ENCODE results near the gene MAG.
"Not testable (repeated sequence)": the region's sequence is repeated elsewhere in the genome, so short reads cannot be mapped to it uniquely, and the experiment has no call there.

The MAG gene

DNA sequence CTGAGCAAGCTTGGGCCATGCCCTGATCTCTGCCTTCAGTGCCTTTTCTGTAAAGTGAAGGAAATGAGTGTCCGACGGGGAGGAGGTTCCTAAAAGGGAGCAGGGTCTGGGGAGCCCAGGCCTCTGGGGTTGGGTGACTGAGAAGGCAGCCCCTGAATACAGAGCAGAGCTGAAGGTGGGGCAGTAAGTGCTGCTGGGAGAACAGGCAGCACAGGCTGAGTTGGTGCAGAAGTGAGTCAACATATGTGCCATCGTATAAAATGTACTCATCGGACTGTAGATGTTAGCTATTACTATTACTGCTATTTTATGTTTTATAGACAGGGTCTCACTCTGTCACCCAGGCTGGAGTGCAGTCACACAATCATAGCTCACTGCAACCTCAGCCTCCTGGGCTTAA lies 10.7 kb upstream of the MAG start:
- DNase-seq (ENCODE audit: low read depth in 2 of 2), result no peak

DNA sequence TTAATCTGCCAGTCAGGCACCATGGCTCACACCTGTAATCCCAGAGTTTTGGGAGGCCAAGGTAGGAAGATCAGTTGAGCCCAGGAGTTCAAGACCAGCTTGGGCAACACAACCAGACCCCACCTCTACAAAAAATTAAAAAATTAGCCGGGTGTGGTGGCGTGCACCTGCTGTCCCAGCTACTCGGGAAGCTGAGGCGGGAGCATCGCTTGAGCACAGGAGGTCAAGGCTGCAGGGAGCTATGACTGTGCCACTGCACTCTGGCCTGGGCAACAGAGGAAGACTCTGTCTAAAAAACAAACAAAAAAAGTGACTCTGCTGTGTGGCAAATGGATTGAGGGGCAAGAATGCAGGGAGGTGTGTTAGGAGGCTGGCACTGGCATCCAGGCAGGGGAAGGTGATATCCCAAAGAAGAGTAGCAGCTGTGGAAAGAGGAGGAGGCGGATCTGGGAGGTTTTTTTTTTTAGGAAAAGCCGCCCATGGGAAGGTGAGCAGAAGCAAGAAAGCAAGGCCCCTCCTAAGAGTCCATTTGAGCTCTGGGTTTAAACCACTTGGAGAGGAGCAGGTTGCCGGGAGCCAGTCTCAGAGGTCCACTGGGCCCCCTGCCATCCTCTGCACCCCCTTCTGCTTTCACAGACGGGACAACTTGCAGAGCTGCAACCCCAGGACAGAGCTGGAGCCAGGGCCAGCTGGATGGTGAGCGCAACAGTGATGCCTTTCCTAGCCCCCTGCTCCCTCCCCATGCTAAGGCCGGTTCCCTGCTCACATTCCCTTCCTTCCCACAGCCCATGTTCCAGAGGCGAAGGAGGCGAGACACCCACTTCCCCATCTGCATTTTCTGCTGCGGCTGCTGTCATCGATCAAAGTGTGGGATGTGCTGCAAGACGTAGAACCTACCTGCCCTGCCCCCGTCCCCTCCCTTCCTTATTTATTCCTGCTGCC lies 7.5 kb upstream of the MAG start:
- no peak for DNase-seq (ENCODE audit: low read depth in 2 of 2)

DNA sequence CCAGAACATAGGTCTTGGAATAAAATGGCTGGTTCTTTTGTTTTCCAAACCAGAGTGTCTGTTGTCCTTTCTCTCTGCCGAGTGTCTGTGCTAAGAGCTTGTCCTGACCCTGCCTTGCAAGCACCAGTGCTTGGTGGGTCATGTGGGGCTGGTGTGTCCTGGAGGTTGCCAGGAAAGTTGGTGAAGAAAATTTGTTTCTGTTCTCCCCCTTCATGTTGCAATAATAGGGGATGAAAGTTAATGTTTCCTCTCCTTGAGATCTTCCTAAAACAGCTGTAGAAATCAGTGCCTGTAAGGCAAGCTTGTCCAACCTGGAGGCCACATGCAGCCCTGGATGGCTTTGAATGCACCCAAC lies 6.9 kb upstream of the MAG start:
- no peak for DNase-seq (ENCODE audit: low read depth in 2 of 2)

DNA sequence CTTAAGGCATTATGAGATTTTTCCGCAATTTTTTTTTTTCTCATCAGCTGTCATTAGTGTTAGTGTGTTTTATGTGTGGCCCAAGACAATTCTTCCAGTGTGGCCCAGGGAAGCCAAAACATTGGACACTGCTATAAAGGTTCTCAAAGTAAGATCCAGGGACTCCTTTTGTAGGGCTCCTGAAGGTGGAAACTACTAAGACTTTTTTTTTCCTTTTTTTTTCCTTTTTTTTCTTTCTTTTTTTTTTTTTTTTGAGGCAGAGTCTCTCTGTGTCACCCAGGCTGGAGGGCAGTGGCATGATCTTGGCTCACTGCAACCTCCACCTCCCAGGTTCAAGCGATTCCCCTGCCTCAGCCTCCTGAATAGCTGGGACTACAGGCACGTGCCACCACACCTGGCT lies 6.5 kb upstream of the MAG start:
- not testable (repeated sequence) for DNase-seq (ENCODE audit: low read depth in 2 of 2)

DNA sequence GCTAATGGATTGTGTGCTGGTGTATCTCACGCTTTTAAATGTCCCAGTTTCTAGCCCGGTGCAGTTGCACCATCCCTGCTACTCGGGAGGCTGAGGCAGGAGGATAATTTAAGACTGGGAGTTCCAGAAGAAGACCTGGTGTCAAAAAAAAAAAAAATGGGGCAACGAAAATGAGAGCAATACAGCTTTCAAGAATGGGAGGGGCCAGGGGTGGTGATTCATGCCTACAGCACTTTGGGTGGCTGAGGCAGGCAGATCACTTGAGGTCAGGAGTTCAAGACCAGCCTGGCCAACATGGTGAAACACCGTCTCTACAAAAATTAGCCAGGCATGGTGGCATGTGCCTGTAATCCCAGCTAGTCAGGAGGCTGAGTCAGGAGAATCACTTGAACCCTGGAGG lies 5.9 kb upstream of the MAG start:
- DNase-seq (ENCODE audit: low read depth in 2 of 2), result not testable (repeated sequence)

DNA sequence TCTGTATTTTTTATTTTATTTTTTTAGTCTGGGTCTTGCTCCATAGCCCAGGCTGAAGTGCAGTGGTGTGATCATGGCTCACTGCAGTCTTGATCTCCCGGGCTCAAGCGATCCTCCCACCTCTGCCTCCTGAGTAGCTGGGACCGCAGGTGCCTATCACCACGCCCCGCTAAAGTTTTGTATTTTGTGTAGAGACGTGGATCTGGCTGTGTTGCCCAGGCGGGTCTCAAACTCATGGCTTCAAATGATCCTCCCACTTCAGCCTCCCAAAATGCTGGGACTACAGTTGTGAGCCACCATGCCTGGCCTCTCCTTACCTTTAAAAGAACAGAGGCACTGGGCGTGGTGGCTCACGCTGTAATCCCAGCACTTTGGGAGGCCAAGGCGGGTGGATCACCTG lies 4.2 kb upstream of the MAG start:
- DNase-seq (ENCODE audit: low read depth in 2 of 2), result no peak

DNA sequence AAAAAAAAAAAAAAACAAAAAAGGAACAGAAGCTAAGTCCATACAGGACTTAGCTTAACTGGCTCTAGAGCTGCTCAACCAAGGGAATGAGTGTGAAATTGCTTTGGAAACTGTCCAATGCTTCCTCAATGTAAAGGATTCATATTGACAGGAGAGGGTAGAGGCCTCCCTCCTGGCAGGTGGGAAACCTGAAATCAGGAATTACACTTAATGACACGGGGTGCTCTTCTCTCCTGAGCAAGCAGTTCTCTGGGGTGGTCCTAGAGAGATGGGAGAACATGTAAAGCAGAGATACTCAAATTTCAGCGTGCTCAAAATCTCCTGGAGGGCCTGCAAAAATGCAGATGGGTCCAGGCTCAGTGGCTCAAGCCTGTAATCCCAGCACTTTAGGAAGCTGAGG lies 3.6 kb upstream of the MAG start:
- no peak for DNase-seq (ENCODE audit: low read depth in 2 of 2)

DNA sequence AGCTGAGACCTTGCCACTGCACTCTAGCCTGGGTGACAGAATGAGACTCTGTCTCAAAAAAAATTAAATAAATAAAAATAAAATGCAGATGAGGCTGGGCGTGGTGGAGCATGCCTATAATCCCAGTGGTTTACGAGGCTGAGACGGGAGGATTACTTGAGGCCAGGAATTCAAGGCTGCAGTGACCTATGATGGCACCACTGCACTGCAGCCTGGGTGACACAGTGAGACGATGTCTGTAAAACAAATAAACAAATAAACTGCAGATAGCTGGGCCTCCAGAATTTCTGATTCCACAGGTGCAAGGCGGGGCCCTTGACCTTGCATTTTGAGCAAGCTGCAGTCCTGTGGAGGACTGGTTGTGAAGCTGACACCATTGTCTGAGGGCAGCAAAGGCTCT lies 3.1 kb upstream of the MAG start:
- no peak for DNase-seq (ENCODE audit: low read depth in 2 of 2)

DNA sequence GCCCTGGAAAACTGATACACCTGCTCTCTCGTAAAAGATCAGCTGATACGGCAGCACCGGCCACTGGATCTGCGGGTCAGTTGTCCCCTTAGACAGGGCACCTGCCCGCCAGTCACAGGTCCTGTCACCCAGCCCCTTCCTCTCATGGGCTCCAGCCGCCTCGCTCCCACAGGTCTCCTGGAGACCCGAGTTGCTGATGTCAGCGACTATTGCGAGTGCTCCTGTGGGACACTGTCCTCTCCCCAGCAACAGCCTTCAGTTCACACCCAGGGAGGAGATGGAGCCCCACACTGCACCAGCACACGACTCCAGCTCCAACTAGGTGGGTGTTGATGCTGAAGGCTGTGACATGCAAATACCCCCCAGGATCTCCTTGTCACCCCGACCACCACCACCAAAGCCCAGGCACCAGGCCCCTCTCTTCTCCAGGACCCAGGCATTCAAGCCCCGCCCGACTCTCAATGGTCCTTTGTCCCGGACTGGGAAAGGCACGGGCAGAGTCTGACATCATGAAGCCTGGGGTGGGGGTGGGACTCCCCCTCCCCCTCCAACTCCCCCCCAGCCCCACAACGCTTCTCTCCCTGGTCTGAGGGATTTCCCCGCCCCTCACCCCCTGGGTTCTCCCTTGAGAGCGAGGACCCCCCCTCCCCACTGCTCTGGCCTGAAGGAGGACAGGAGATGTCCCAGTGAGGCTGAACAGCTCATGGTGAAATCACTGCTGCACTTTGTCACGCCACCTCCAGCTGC lies 1.4 kb upstream of the MAG start:
- DNase-seq (ENCODE audit: low read depth in 2 of 2), result no peak

DNA sequence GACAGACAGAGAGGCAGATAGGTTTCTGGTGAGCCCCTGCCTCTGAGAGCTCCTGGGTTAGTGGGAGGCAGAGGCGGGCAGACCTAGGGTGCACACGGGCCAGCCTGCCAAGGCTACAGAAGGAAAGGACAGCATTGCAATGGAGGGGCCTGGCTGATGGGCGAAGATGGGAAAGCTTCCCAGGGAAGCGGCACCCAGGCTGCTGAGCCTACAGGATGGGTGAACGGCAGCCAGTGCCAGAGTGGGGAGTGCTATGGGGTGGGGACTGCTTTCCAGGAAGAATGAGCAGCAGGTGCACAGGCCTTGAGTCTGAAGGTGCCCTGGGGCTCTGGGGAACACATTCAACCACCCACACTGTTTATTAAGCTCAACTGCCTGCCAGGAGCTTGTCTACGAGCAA lies 702 bp upstream of the MAG start:
- no peak for DNase-seq (ENCODE audit: low read depth in 2 of 2)

DNA sequence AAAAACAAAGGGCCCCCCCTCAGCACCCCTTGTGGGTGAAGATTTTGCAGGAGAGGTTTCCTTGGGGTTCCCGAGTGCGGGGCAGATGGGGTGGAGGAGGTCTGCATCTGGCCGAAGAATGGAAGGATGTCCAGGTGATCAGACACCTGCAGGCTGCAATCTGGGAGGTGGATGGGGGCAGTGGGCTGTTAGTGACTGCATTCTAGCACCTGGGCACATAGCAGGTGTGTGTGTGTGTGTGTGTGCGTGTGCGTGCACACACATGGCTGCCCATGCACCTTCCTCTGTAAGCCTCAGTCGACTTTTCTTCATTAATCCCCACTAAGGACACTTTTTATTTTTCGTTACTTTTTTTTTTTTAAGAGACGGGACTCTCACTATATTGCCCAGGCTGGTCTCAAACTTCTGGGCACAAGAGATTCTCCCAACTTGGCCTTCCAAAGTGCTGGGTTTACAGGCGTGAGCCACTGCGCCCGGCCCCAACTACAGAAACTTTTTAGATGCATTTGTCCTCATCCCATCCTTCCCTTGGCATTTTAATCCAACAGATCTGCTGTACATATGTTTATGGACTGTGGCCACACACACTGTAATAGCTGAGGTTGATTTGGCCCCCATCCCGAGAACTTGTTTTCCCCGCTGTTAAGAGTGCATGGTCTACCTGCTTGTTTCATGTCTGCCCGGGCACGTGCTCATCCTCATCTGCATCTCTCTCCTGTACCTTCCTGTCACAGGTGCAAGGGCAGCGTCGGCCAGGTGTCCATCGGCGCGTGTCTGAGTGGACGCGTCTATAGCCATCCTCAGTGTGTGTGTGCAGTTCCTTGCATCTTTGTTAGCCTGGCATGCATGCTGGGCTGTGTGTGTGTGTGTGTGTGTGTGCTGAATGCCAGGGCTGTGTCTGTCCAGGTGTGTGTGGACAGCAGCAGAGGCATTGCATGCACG lies 731 bp downstream of the MAG start:
- no peak for DNase-seq (ENCODE audit: low read depth in 2 of 2)

DNA sequence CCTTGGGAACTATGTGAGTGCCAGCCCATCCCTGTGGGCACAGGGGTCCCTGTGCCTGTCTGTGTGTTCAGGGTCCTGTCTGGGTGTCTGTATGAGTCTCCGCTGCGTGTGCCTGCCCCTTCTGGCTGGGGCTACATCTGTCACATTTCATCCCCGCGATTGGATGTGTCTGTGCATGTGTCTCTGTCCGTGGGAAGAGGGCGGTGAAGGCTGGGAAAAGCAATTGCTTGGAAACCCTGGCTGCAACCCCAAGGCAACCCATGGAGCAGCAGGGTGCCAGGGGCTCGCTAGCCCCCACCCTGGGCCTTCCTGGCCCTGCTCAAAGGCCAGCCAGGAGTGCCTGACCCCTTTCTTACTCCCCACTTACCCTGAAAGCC lies 1.4 kb downstream of the MAG start:
- DNase-seq (ENCODE audit: low read depth in 2 of 2), result no peak

DNA sequence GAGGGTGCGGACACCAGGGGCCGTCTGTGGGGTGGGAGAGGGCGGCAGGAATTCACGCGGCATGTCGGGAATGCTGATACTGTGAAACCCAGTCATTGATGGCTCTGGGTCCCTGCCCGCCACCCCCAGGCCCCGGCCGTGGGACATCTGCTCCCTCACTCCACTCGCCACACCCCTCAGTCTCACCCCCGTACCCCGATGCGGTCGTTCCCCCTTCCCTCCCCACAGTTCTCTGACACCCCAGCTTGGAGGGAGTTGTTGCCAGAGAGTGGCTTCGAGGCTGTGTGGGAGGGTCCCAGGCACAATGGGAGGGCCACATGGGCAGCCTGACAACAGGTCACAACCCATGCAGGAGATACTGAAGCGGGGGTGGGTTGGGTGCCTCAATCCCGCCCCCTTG lies 1.8 kb downstream of the MAG start:
- no peak for DNase-seq (ENCODE audit: low read depth in 2 of 2)

DNA sequence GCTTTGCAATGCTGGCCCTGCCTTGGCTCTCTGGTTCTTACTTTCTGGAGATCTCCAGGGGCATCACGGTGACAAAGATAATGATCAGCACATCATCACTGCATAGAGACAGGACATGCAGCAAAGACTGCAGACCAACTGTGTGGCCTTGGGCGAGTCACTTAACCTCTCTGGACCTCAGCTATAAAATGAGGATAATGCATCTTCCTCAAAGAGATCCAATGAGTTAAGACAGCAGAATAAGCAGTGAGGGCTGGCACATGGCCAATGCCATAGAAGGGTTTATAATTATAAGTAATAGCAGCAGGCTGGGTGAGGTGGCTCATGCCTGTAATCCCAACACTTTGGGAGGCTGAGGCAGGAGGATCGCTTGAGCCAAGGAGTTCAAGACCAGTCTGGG lies 2.4 kb downstream of the MAG start:
- no peak for DNase-seq (ENCODE audit: low read depth in 2 of 2)

DNA sequence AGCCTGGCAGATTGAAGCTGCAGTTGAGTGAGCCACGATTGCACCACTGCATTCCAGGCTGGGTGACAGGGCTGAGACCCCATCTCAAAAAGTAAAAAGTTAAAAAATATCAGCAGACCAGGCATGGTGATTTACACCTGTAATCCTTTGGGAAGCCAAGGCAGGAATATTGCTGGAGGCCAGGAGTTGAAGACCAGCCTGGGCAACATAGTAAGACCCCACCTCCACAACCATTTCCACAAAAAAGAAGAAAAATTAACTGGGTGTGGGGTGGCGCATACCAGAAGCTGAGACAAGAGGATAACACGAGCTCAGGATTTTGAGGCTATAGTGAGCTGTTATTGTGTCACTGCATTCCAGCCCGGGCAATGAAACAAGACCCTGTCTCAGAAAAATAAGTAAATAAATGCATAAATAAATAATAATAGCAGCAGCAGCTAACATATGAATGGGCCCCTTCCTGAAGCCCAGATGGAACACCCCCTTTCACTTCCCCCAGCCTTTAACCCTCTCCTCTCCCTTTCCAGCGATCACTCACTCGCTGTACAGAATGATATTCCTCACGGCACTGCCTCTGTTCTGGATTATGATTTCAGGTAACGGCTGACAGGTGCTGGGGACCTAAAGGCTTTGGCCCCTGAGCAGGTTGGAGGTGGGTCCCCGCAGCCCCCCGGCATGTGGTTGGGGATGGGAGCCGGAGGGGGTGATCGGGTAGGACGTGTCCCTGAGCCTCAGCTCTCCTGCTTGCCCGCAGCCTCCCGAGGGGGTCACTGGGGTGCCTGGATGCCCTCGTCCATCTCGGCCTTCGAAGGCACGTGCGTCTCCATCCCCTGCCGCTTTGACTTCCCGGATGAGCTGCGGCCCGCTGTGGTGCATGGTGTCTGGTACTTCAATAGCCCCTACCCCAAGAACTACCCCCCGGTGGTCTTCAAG lies 3.2 kb downstream of the MAG start:
- DNase-seq (ENCODE audit: low read depth in 2 of 2), result no peak

DNA sequence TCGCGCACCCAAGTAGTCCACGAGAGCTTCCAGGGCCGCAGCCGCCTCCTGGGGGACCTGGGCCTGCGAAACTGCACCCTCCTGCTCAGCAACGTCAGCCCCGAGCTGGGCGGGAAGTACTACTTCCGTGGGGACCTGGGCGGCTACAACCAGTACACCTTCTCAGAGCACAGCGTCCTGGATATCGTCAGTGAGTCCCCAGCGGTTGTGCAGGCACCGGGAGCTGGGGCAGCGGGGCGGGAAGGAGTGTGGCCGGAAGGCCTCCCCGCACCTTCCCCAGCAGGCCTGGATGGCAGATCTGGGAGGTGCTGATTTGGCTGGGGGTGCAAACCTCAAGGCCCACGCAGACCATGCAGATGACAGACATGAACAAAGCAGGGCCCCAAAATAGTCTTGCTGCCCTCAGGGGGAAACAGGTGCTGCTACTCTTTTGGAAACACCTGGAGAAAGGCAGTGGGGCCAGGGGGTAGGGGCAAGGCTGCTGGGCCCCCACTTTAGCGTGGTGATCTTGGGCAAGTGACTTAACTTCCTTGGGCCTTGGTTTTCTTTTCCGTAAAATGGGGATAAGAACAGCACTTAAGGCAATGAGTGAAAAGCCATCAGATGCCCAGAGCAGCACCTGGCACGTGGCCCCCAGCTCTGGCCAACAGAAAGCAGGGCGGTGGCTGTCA lies 4.0 kb downstream of the MAG start:
- DNase-seq (ENCODE audit: low read depth in 2 of 2), result no peak

DNA sequence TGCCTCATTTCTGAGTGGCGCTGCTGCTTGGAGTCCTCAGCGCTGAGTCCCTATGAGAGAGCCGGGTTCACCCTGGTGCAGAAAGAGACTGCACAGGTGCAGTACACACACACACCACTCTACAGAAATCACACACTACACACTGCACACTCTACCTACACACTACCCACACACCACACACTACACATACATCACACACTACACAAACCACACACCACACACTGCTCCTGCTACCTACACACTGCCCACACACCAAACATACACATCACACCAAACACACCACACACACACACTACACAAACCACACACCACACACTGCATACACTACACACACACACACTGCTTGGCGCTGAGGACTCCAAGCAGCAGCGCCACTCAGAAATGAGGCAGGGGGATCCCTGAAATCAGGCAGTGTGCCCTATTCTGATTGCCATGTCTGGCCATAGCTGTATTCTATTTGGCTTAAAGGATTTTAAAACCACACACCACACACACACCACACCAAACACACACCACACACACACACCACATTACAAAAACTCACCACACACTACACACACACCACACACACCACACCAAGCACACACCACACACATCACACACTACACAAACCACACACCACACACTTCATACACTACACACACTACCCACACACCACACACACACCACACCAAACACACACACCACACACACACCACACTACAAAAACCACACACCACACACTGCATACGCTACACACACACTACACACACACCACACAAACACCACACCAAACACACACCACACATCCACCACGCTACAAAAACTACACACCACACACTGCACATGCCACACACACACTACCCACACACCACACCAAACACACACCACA lies 4.9 kb downstream of the MAG start:
- DNase-seq (ENCODE audit: low read depth in 2 of 2), result no peak

DNA sequence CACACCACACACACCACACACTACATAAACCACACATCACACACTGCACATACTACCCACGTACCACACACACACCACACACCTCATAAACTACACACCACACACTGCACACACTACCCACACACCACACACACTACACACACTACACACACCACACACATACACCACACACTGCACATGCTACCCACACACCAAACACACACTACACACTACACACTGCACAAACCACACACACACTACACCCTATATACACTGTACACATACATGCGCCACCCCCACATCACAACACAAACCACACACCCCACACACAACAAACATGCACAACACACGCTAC lies 5.5 kb downstream of the MAG start:
- no peak for DNase-seq (ENCODE audit: low read depth in 2 of 2)

DNA sequence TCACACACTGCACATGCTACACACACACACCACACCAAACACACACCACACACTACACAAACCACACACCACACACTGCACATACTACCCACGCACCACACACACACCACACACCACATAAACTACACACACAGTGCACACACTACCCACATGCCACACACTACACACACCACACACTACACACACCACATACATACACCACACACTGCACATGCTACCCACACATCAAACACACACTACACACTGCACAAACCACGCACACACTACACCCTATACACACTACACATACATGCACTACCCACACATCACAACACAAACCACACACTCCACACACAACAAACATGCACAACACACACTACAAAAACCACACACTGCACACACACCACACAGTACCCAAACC lies 6.0 kb downstream of the MAG start:
- DNase-seq (ENCODE audit: low read depth in 2 of 2), result no peak

DNA sequence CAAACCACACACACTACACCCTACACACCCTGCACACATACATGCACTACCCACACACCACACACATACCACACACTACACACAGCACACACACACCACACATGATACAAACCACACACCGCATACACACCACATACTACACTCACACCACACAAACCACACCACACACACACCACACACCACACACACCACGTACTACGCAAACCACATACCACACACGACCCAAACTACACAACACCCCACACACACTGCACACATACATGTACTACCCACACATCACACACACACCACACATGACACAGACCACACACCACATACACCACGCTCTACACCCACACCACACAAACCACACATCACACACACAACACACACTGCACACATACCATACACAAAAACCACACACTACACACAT lies 6.6 kb downstream of the MAG start:
- DNase-seq (ENCODE audit: low read depth in 2 of 2), result no peak
